Uterus (tissue), 2 donors: ENCODE results near the gene CADM2.

Source experiments
- POLR2A ChIP-seq, 2 donors: fragments of 450-650 bp; IDR thresholded peaks; one replicate each; pipeline ENCODE4 v1.6.1; 2016; ENCODE audit warnings: antibody characterized with exemption in 2 of 2, mild to moderate bottlenecking in 1 of 2, moderate library complexity in 1 of 2
- TF ChIP-seq, protein P1 (sequence below), 4 experiments: fragments of 200-600 bp in 2 of 4; fragments of 450-650 bp in 2 of 4; sonication (generic) in 2 of 4; IDR thresholded peaks; one replicate each; pipeline ENCODE4 v1.5.1; 2016 to 2019; ENCODE audit warnings: antibody characterized with exemption in 4 of 4, mild to moderate bottlenecking in 2 of 4, moderate library complexity in 1 of 4

DNA sequence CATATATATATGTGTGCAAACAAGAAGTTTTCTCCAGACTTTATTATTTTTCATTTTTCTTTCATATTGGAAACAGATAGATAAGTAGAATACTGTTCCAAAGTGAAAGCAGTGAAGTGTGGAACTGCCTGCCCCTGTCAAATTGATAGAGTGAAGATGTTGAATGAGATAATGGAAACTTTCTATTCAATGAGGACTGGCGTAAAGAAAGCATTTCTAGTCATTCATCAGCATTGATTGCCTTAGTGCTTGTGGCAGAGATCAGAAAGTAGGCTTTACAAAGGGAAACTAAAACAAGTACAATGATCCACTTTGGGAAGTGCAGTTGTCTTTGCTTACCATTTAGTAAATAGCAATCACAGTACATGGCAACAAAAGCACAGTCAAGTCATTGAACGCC is 300.0 kb downstream of the CADM2 start:
- TF ChIP-seq, protein P1, sequence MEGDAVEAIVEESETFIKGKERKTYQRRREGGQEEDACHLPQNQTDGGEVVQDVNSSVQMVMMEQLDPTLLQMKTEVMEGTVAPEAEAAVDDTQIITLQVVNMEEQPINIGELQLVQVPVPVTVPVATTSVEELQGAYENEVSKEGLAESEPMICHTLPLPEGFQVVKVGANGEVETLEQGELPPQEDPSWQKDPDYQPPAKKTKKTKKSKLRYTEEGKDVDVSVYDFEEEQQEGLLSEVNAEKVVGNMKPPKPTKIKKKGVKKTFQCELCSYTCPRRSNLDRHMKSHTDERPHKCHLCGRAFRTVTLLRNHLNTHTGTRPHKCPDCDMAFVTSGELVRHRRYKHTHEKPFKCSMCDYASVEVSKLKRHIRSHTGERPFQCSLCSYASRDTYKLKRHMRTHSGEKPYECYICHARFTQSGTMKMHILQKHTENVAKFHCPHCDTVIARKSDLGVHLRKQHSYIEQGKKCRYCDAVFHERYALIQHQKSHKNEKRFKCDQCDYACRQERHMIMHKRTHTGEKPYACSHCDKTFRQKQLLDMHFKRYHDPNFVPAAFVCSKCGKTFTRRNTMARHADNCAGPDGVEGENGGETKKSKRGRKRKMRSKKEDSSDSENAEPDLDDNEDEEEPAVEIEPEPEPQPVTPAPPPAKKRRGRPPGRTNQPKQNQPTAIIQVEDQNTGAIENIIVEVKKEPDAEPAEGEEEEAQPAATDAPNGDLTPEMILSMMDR (IDR thresholded peaks at IDR 0.05): no peak
- no peak for TF ChIP-seq POLR2A (IDR thresholded peaks at IDR 0.05)
